Coronary artery (tissue), 2 donors: ENCODE results near the gene KRT36.

ENCODE experiments used
- DNase-seq: peaks from one replicate; pipeline ENCODE4 v3.0.0-alpha.2; 2017; ENCODE audit warnings: low spot score
- H3K27ac ChIP-seq, 2 donors: fragments of 200-600 bp; sonication (generic); one replicate each; pipeline ENCODE4 v1.5.1; 2016 to 2019
- H3K4me3 ChIP-seq: fragments of 200-600 bp; sonication (generic); 2 replicates; pipeline ENCODE4 v1.5.1; 2016; ENCODE audit warnings: mild to moderate bottlenecking, moderate library complexity
- TF ChIP-seq, protein P1 (sequence below): fragments of 200-600 bp; sonication (generic); IDR thresholded peaks from one replicate; pipeline ENCODE4 v1.5.1; 2019; ENCODE audit warnings: antibody characterized with exemption

Gene KRT36

DNA sequence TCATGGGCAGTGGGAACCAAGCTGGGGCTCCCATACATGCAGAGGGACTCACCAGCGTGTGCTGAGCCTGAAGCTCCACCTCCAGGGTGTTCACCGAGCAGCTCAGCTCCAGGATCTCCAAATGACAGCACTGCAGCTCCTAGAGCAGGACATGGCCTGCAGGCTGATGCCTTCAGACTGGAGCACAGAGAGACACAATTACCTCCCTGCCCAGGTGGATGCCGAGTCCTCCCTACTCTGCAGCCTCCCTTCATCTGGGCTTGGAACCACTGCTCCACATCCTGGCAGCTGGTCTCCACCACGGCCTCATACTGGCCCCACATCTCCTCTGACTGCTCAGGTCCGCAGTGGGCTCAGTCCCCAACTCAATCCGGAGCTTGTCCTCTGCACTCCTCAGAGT, 40.7 kb downstream of the KRT36 start:
- TF ChIP-seq, protein P1, sequence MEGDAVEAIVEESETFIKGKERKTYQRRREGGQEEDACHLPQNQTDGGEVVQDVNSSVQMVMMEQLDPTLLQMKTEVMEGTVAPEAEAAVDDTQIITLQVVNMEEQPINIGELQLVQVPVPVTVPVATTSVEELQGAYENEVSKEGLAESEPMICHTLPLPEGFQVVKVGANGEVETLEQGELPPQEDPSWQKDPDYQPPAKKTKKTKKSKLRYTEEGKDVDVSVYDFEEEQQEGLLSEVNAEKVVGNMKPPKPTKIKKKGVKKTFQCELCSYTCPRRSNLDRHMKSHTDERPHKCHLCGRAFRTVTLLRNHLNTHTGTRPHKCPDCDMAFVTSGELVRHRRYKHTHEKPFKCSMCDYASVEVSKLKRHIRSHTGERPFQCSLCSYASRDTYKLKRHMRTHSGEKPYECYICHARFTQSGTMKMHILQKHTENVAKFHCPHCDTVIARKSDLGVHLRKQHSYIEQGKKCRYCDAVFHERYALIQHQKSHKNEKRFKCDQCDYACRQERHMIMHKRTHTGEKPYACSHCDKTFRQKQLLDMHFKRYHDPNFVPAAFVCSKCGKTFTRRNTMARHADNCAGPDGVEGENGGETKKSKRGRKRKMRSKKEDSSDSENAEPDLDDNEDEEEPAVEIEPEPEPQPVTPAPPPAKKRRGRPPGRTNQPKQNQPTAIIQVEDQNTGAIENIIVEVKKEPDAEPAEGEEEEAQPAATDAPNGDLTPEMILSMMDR = no peak
- no peak overlapping the region for H3K4me3 ChIP-seq

DNA sequence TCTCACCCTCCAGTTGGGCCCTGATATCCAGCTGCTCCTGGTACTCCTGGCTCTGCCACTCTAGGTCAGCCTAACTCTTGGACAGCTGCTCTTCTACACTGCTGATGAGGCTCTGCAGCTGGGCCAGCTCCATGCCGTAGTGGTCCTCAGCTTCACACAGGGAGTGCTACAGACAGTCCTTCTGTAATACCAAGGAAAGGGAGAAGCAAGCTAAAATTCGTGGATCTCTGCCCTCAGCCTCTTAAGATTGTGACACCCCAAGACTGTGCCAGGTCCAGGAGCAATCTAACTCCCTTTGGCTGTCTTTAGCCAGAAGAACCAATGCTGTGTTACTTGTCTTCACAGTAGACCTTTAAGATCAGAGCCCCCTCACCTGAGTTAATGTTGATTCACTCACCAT, 41.2 kb downstream of the KRT36 start:
- TF ChIP-seq, protein P1 = no peak
- no peak for DNase-seq
- Histone ChIP-seq H3K4me3 (no peak overlapping the region), H3K27ac (no peak overlapping the region)

More for the DNA sequence above, 40.7 kb downstream of the KRT36 start:
- H3K27ac ChIP-seq = no peak overlapping the region
- DNase-seq = no peak

DNA sequence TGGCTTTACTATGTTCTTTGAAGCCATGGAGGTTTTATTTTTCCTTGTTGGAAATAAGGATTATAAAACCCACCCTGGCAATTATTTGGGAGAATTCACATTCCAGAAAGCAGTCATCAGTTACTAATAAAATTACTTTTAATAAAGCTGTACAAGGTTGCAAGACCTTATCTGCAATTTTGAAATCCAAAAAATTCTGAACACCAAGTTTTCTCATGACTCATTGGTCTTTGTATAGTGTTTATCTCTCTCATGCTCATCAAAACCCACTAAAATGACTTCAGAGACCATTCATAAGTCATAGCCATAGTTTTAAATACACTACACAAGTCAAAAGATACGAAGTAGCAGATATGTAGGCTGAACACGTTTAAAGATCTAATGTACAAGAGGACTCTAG, 42.9 kb downstream of the KRT36 start:
- H3K4me3 ChIP-seq = no peak overlapping the region
- DNase-seq = no peak
- H3K27ac ChIP-seq = no peak overlapping the region
- TF ChIP-seq, protein P1 = no peak

DNA sequence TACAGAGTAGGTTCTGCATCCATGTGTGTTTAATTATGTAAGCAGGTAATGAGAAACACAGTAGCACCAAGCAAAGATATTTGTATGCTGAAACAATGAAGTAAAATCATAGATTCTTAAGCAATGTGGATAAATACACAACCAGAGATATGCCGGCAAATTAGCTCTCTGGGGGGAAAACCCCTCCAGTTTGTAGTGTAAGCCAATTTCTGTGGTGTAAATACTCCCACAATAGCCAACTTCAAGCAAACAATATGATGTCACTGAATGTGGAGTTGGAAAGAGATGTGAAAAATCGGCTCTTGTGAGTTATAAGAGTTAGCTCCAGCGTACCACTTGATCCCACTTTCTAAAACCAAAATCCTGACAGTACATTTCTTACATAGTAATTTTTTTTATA, 45.1 kb downstream of the KRT36 start:
- TF ChIP-seq, protein P1 = no peak
- no peak overlapping the region for H3K27ac ChIP-seq
- no peak overlapping the region for H3K4me3 ChIP-seq
- DNase-seq = no peak

DNA sequence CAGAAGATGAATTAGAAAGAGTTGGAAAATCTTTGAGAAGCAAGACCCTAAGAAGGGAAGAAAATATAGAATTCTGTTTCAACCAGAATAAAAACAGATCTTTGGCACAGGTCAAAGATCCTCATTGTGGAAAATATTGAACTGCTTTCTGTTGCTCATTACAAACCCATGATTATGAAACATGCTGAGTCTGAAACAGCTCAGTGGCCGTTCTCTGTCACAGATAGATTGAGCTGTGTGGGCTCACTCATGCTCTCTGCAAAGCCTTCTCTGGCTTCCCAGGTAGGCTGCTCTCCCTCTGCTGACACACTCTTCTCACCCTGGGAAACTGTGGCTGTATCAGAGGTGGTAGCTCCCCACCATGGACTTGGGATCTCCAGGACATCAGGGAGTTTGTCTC, 45.5 kb downstream of the KRT36 start:
- Histone ChIP-seq H3K4me3 (no peak overlapping the region), H3K27ac (no peak overlapping the region)
- no peak for DNase-seq
- TF ChIP-seq, protein P1 = no peak

DNA sequence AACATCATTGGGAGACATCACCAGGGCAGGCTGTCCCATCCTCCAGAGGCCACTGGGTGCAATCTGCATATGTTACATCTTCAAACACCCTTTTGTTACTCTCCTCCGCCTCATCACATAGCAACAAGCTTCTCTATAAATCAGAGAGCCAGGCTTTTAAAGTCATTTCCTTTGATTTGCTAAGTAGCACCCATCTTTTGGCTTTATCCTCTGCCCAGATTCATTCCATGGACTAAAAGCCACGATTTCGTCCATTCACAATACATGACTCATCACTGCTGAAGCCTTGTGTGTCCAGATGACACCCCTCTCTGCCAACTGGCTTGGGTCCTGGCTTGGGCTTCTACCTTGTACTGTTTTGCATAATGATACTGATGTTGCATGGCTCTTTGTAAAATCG, 47.0 kb downstream of the KRT36 start:
- DNase-seq = no peak
- TF ChIP-seq, protein P1 = no peak
- H3K27ac ChIP-seq = no peak overlapping the region

DNA sequence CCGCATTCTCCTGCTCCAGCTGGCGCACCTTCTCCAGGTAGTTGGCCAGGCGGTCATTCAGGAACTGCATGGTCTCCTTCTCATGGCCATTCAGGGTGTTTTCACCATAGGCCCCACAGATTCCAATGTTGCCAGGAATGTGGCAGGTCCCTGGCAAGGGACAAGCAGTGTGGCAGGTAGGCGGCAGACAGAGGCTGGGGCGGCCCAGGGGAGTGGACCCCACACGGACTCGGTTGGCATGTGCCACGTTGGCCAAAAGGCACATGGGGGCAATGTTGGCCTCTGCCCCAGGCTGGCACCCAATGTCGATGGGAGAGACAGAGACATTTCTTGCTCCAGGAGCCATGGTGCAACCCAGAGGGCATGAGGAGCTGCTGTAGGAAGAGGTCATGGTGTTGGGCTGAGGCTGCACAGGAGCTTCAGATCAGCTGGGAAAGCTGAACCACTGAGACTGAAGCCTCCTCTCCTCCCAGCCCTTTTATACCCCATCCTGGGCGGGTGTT, 49.1 kb downstream of the KRT36 start, which contains the start of gene KRT38:
Gene KRT38 (minus strand): TSS at position 453 of the 503 bp plus-strand sequence. CDS start 62 bp downstream, at position 391.
- TF ChIP-seq, protein P1 = no peak
- DNase-seq = no peak
- H3K27ac ChIP-seq = no peak within 1 kb of the TSS
- no peak within 1 kb of the TSS for H3K4me3 ChIP-seq

More for the DNA sequence above, 47.0 kb downstream of the KRT36 start:
- no peak overlapping the region for H3K4me3 ChIP-seq
